H9 (cell line): Measurements from ENCODE around the gene NDE1. TPM values are rescaled to one million over a fixed set of nuclear protein-coding genes. Genes with fewer than 3 reads are reported as not detected.

ENCODE experiments used
- DNase-seq: peaks from one replicate; pipeline ENCODE4 v3.0.0-alpha.2; 2017
- H2AFZ ChIP-seq: one replicate; pipeline ENCODE4 v1.6.1; 2013; ENCODE audit warnings: mild to moderate bottlenecking, low read length, control low read depth, moderate library complexity
- H2AK5ac ChIP-seq: 2 replicates; pipeline ENCODE4 v1.6.1; 2013; ENCODE audit warnings: low read length, control low read depth, mixed read lengths; ENCODE audit not compliant: insufficient read length
- H2BK120ac ChIP-seq: one replicate; pipeline ENCODE4 v1.6.1; 2013; ENCODE audit warnings: low read depth, mild to moderate bottlenecking, low read length, control low read depth, inconsistent platforms; ENCODE audit not compliant: poor library complexity, severe bottlenecking
- H2BK12ac ChIP-seq: 2 replicates; pipeline ENCODE4 v1.6.1; 2013; ENCODE audit warnings: low read length, control low read depth, mixed read lengths, low read depth; ENCODE audit not compliant: insufficient read length
- H2BK15ac ChIP-seq: 2 replicates; pipeline ENCODE4 v1.6.1; 2013; ENCODE audit warnings: low read depth, low read length, control low read depth
- H2BK20ac ChIP-seq: one replicate; pipeline ENCODE4 v1.6.1; 2013; ENCODE audit warnings: low read depth, mild to moderate bottlenecking, low read length, control low read depth, inconsistent platforms; ENCODE audit not compliant: poor library complexity, severe bottlenecking
- H2BK5ac ChIP-seq: 2 replicates; pipeline ENCODE4 v1.6.1; 2013; ENCODE audit warnings: low read length, control low read depth, mixed read lengths; ENCODE audit not compliant: insufficient read length
- H3K14ac ChIP-seq: 2 replicates; pipeline ENCODE4 v1.6.1; 2013; ENCODE audit warnings: low read length, control low read depth; ENCODE audit not compliant: insufficient read depth
- H3K18ac ChIP-seq: 2 replicates; pipeline ENCODE4 v1.6.1; 2013; ENCODE audit warnings: low read depth, mild to moderate bottlenecking, mixed read lengths, low read length, control low read depth; ENCODE audit not compliant: insufficient read length
- H3K23ac ChIP-seq: 2 replicates; pipeline ENCODE4 v1.6.1; 2013; ENCODE audit warnings: low read length, control low read depth, mixed read lengths, low read depth; ENCODE audit not compliant: insufficient read length
- H3K23me2 ChIP-seq: 2 replicates; pipeline ENCODE4 v1.6.1; 2013; ENCODE audit warnings: low read depth, mild to moderate bottlenecking, mixed read lengths, low read length, control low read depth; ENCODE audit not compliant: insufficient read length, poor library complexity, severe bottlenecking
- H3K27ac ChIP-seq: 2 replicates; pipeline ENCODE4 v1.5.1; 2013; ENCODE audit warnings: low read length, control low read depth, mixed read lengths, low read depth; ENCODE audit not compliant: insufficient read length
- H3K27me3 ChIP-seq: 2 replicates; pipeline ENCODE4 v1.6.1; 2013; ENCODE audit warnings: low read length, control low read depth, inconsistent platforms; ENCODE audit not compliant: insufficient read depth
- H3K4ac ChIP-seq: 2 replicates; pipeline ENCODE4 v1.6.1; 2013; ENCODE audit warnings: low read depth, mild to moderate bottlenecking, control low read depth, inconsistent platforms, low read length, moderate library complexity
- H3K4me1 ChIP-seq: 2 replicates; pipeline ENCODE4 v1.6.1; 2013; ENCODE audit warnings: low read length, control low read depth, inconsistent platforms; ENCODE audit not compliant: insufficient read depth
- H3K4me2 ChIP-seq: 2 replicates; pipeline ENCODE4 v1.6.1; 2013; ENCODE audit warnings: low read length, control low read depth, mixed read lengths; ENCODE audit not compliant: insufficient read length, insufficient read depth
- H3K56ac ChIP-seq: 2 replicates; pipeline ENCODE4 v1.6.1; 2013; ENCODE audit warnings: low read depth, mild to moderate bottlenecking, mixed read lengths, low read length, control low read depth; ENCODE audit not compliant: insufficient read length
- H3K79me1 ChIP-seq: 2 replicates; pipeline ENCODE4 v1.6.1; 2013; ENCODE audit warnings: low read depth, mild to moderate bottlenecking, moderate library complexity, low read length, control low read depth, inconsistent platforms; ENCODE audit not compliant: insufficient read depth, poor library complexity, severe bottlenecking
- H3K79me2 ChIP-seq: 2 replicates; pipeline ENCODE4 v1.6.1; 2013; ENCODE audit warnings: low read length, control low read depth, inconsistent platforms; ENCODE audit not compliant: insufficient read depth
- H3K9ac ChIP-seq: 2 replicates; pipeline ENCODE4 v1.6.1; 2013; ENCODE audit warnings: low read length, control low read depth, mixed read lengths; ENCODE audit not compliant: insufficient read length; ENCODE audit errors: extremely low read depth
- H3K9me3 ChIP-seq: one replicate; pipeline ENCODE4 v1.6.1; 2013; ENCODE audit warnings: low read depth, low read length, inconsistent platforms; ENCODE audit not compliant: control insufficient read depth
- H3T11ph ChIP-seq: one replicate; pipeline ENCODE4 v1.6.1; 2013; ENCODE audit warnings: mild to moderate bottlenecking, low read length, control low read depth, inconsistent platforms
- H4K20me1 ChIP-seq: one replicate; pipeline ENCODE4 v1.6.1; 2013; ENCODE audit not compliant: control insufficient read depth, insufficient read length, insufficient read depth
- H4K5ac ChIP-seq: 2 replicates; pipeline ENCODE4 v1.6.1; 2013; ENCODE audit warnings: low read depth, mild to moderate bottlenecking, mixed read lengths, low read length, control low read depth; ENCODE audit not compliant: insufficient read length
- H4K8ac ChIP-seq: replicated peaks from 2 replicates; pipeline ENCODE4 v1.6.1; 2013; ENCODE audit warnings: low read length, control low read depth, mixed read lengths, low read depth; ENCODE audit not compliant: insufficient read length
- H4K91ac ChIP-seq: 2 replicates; pipeline ENCODE4 v1.6.1; 2013; ENCODE audit warnings: low read depth, mild to moderate bottlenecking, moderate library complexity, mixed read lengths, low read length, control low read depth; ENCODE audit not compliant: insufficient read length
- H3K27ac Mint-ChIP-seq, 3 experiments: 2 replicates in 2 of 3; 3 replicates in 1 of 3; pipeline ENCODE4 v1.8.0; 2020 to 2021; ENCODE audit warnings: mixed read lengths in 3 of 3, mild to moderate bottlenecking in 1 of 3, moderate library complexity in 1 of 3
- H3K27me3 Mint-ChIP-seq: 2 replicates; pipeline ENCODE4 v1.8.0; 2021; ENCODE audit warnings: low read depth, mild to moderate bottlenecking, moderate library complexity, mixed read lengths
- H3K36me3 Mint-ChIP-seq, 3 experiments: 2 replicates in 2 of 3; 3 replicates in 1 of 3; pipeline ENCODE4 v1.8.0; 2020 to 2021; ENCODE audit warnings: low read depth in 3 of 3, mixed read lengths in 3 of 3; ENCODE audit not compliant: insufficient read depth in 1 of 3
- H3K4me1 Mint-ChIP-seq, 2 experiments: 2 replicates each; pipeline ENCODE4 v1.8.0; 2020; ENCODE audit warnings: mixed read lengths in 2 of 2
- H3K4me3 Mint-ChIP-seq, 2 experiments: 2 replicates in 1 of 2; 3 replicates in 1 of 2; pipeline ENCODE4 v1.8.0; 2020 to 2021; ENCODE audit warnings: mild to moderate bottlenecking in 2 of 2, mixed read lengths in 2 of 2, moderate library complexity in 1 of 2
- H3K9me3 Mint-ChIP-seq, 2 experiments: 2 replicates in 1 of 2; 3 replicates in 1 of 2; pipeline ENCODE4 v1.8.0; 2020; ENCODE audit warnings: mild to moderate bottlenecking in 2 of 2, mixed read lengths in 2 of 2, moderate library complexity in 1 of 2
- WGBS: extraction: QIAGEN DNeasy Blood & Tissue Kit; methylation state at CpG from one replicate; pipeline ENCODE4 v1.1.7; 2013; ENCODE audit warnings: missing lambda C conversion rate, low lambda C conversion rate, mixed read lengths; ENCODE audit not compliant: insufficient read length; ENCODE audit errors: extremely low coverage; 5-methylcytosine and 5-hydroxymethylcytosine counted together
- total RNA-seq: library from RNA; stranded (reverse); gene quantifications from 2 replicates; pipeline ENCODE4 v1.2.1, GENCODE V29; 2021
- TF ChIP-seq, protein P1 (sequence below): fragments of 200-600 bp; sonication (generic); conservative IDR thresholded peaks from 3 replicates; pipeline ENCODE4 v1.8.0; 2021; ENCODE audit warnings: antibody characterized with exemption, mild to moderate bottlenecking

The NDE1 gene
- total RNA-seq, 1 experiment from 2014 or later, result 49.6 TPM

DNA sequence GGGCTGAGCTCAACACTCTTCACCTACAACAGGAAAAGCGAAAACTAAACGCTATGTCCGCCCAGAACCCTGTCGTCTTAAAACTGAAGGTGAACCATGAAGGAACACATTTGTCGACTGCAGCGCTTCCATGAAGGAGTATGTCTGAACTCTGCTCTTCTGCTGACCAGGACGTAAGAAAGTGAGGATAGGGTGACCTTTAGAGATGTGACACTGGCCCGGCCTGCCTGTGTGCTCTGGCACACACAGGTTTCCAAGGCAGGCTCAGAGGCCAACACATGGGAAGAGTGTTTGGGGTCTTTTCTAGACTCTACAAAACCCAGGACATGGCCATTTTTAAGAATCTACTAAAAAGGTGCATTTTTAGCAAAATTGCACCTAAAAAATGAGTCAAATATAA lies 28.2 kb upstream of the NDE1 start:
- Histone ChIP-seq H4K91ac (no peak overlapping the region), H3K18ac (no peak overlapping the region), H3K23ac (no peak overlapping the region), H3K4me1 (no peaks in the 10 kb centered on the region), H3K56ac (no peak overlapping the region), H3K23me2 (no peaks in the 10 kb centered on the region), H3T11ph (no peak overlapping the region), H2AK5ac (no peak overlapping the region), H3K27ac (no peak overlapping the region), H2BK20ac (no peak overlapping the region), H2BK12ac (no peak overlapping the region), H4K8ac (no peak overlapping the region), H3K4ac (no peak overlapping the region), H4K5ac (no peak overlapping the region), H4K20me1 (no peaks in the 10 kb centered on the region), H3K79me2 (no peaks in the 10 kb centered on the region), H2BK120ac (no peak overlapping the region), H3K4me2 (no peak overlapping the region), H3K79me1 (no peaks in the 10 kb centered on the region), H3K9me3 (no peaks in the 10 kb centered on the region), H3K9ac (no peak overlapping the region), H2BK15ac (no peak overlapping the region), H3K14ac (no peak overlapping the region), H2BK5ac (no peak overlapping the region), H3K27me3 (no peaks in the 10 kb centered on the region), H2AFZ (no peak overlapping the region)
- Mint-ChIP-seq H3K4me1 (no peaks in the 10 kb centered on the region), H3K27me3 (no peaks in the 10 kb centered on the region), H3K36me3 (peaks cover 21 to 74% (median 56%) of the 10 kb centered on the region in 3 experiments; a peak in 6 of 7 replicates), H3K27ac (0 out of 7 replicates have a peak overlapping the region, but pooled peaks of 1 of the 3 experiments have one; percentile 3), H3K9me3 (no peaks in the 10 kb centered on the region), H3K4me3 (no peak overlapping the region)
- no peak for DNase-seq
- TF ChIP-seq, protein P1, sequence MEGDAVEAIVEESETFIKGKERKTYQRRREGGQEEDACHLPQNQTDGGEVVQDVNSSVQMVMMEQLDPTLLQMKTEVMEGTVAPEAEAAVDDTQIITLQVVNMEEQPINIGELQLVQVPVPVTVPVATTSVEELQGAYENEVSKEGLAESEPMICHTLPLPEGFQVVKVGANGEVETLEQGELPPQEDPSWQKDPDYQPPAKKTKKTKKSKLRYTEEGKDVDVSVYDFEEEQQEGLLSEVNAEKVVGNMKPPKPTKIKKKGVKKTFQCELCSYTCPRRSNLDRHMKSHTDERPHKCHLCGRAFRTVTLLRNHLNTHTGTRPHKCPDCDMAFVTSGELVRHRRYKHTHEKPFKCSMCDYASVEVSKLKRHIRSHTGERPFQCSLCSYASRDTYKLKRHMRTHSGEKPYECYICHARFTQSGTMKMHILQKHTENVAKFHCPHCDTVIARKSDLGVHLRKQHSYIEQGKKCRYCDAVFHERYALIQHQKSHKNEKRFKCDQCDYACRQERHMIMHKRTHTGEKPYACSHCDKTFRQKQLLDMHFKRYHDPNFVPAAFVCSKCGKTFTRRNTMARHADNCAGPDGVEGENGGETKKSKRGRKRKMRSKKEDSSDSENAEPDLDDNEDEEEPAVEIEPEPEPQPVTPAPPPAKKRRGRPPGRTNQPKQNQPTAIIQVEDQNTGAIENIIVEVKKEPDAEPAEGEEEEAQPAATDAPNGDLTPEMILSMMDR, result no peak
- no CpG with 5 or more reads among the region's 8 CpGs for WGBS
